SK-N-SH treated with all-trans-retinoic acid at 6 μM for 48 hours (cell line): ENCODE measurements around the gene HS1BP3.

Source experiments
- CREB5 ChIP-seq: fragments of 250-450 bp; sonication (Bioruptor Pico); IDR thresholded peaks from 2 replicates; pipeline ENCODE4 v1.5.1; 2020; ENCODE audit warnings: low read depth, mild to moderate bottlenecking, moderate library complexity
- ZNF565 ChIP-seq: fragments of 450-650 bp; formaldehyde crosslinking; conservative IDR thresholded peaks from 2 replicates; pipeline ENCODE4 v1.5.0; 2020; ENCODE audit warnings: low read depth, mild to moderate bottlenecking, moderate library complexity
- ZNF8 ChIP-seq: fragments of 450-650 bp; formaldehyde crosslinking; IDR thresholded peaks from 2 replicates; pipeline ENCODE4 v1.5.0; 2020; ENCODE audit warnings: mild to moderate bottlenecking, moderate library complexity
- TF ChIP-seq, protein P1 (sequence below): fragments of 250-450 bp; sonication (Bioruptor Pico); IDR thresholded peaks from 2 replicates; pipeline ENCODE4 v1.8.0; 2021; ENCODE audit warnings: low read depth, mild to moderate bottlenecking, moderate library complexity, borderline replicate concordance

- no peak for TF ChIP-seq CREB5 (CRISPR knock-in tag)
- TF ChIP-seq ZNF8 (CRISPR knock-in tag): no peak
- no peak for TF ChIP-seq ZNF565 (CRISPR knock-in tag)
- TF ChIP-seq, protein P1, sequence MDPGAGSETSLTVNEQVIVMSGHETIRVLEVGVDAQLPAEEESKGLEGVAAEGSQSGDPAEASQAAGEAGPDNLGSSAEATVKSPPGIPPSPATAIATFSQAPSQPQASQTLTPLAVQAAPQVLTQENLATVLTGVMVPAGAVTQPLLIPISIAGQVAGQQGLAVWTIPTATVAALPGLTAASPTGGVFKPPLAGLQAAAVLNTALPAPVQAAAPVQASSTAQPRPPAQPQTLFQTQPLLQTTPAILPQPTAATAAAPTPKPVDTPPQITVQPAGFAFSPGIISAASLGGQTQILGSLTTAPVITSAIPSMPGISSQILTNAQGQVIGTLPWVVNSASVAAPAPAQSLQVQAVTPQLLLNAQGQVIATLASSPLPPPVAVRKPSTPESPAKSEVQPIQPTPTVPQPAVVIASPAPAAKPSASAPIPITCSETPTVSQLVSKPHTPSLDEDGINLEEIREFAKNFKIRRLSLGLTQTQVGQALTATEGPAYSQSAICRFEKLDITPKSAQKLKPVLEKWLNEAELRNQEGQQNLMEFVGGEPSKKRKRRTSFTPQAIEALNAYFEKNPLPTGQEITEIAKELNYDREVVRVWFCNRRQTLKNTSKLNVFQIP (CRISPR knock-in tag): no peak
Measured at GRCh38 chr2:20621366-20622295, 29.3 kb downstream of the HS1BP3 start.
